Activated CD8-positive, alpha-beta T cell treated with anti-CD3 and anti-CD28 coated beads, Interleukin-2, amount 10 ng/mL, durations not matched to agents 7 days and 5 days (primary cell): Measurements from ENCODE around the gene SGK1. TPM values are rescaled to one million over a fixed set of nuclear protein-coding genes. Genes with fewer than 3 reads are reported as not detected.
A peak's percentile ranks its signal among the peaks of the same experiment; 100 is the strongest.

Source experiments
- ATAC-seq: fragments of 150-1000 bp; cut with Tn5 transposase; one replicate; pipeline ENCODE4 v1.10.0; 2021; ENCODE audit warnings: moderate library complexity
- CTCF ChIA-PET: fragments of 350-600 bp; sonication (Branson Sonifier 250); formaldehyde crosslinking; loops from one replicate; lab custom pipeline; 2021; ENCODE audit warnings: antibody characterized with exemption; lab: Charles Lee
- POLR2A ChIA-PET: fragments of 350-600 bp; sonication (Branson Sonifier 250); formaldehyde crosslinking; loops from one replicate; lab custom pipeline; 2021; ENCODE audit warnings: antibody characterized with exemption; lab: Charles Lee
- DNase-seq: peaks from one replicate; pipeline ENCODE4 v3.0.0-alpha.2; 2020
- H3K27ac Mint-ChIP-seq: one replicate; pipeline ENCODE4 v1.8.0; 2021; ENCODE audit warnings: mild to moderate bottlenecking, mixed read lengths
- H3K27me3 Mint-ChIP-seq: one replicate; pipeline ENCODE4 v1.8.0; 2021; ENCODE audit warnings: low read depth, mixed read lengths
- H3K36me3 Mint-ChIP-seq: one replicate; pipeline ENCODE4 v1.8.0; 2021; ENCODE audit warnings: low read depth, mixed read lengths
- H3K4me1 Mint-ChIP-seq: one replicate; pipeline ENCODE4 v1.8.0; 2021; ENCODE audit warnings: low read depth, mixed read lengths
- H3K4me3 Mint-ChIP-seq: one replicate; pipeline ENCODE4 v1.8.0; 2021; ENCODE audit warnings: mild to moderate bottlenecking, mixed read lengths
- H3K9me3 Mint-ChIP-seq: one replicate; pipeline ENCODE4 v1.8.0; 2022; ENCODE audit warnings: mixed read lengths; ENCODE audit not compliant: insufficient read depth
- total RNA-seq, 2 experiments: library from RNA; stranded (reverse); gene quantifications; one replicate each; pipeline ENCODE4 v1.2.3, GENCODE V29; 2021

SGK1 gene
- total RNA-seq = 10 to 100 TPM; 21.2 to 23.2 TPM

- H3K4me3 Mint-ChIP-seq = peak within 1 kb of the TSS; percentile 74
- H3K9me3 Mint-ChIP-seq = no peaks in the 10 kb centered on the region
- ATAC-seq (peak; percentile 86), DNase-seq (peak; percentile 30)
- H3K27ac Mint-ChIP-seq = no peak within 1 kb of the TSS
- POLR2A ChIA-PET = interaction anchor here (0.6 to 0.8 kb wide), 2 partner anchors 65 to 132 kb away, joined by 3 read pairs; no protein-coding TSS in a partner anchor
- CTCF ChIA-PET = interaction anchor here (0.8 to 2.5 kb wide), 7 partner anchors 9 to 323 kb away, joined by 3 to 6 read pairs (median 5); no protein-coding TSS in a partner anchor
- H3K4me1 Mint-ChIP-seq = peaks cover 27% of the 10 kb centered on the region
- peaks cover 20% of the 10 kb centered on the region for H3K27me3 Mint-ChIP-seq
- H3K36me3 Mint-ChIP-seq = peaks cover 2% of the 10 kb centered on the region
Observed at GRCh38 chr6:134317471-134318131, at the start of gene SGK1. Gene SGK1, minus strand, starts transcription at chr6:134318112. Its CDS starts 652 bp downstream, at chr6:134317460.

DNA sequence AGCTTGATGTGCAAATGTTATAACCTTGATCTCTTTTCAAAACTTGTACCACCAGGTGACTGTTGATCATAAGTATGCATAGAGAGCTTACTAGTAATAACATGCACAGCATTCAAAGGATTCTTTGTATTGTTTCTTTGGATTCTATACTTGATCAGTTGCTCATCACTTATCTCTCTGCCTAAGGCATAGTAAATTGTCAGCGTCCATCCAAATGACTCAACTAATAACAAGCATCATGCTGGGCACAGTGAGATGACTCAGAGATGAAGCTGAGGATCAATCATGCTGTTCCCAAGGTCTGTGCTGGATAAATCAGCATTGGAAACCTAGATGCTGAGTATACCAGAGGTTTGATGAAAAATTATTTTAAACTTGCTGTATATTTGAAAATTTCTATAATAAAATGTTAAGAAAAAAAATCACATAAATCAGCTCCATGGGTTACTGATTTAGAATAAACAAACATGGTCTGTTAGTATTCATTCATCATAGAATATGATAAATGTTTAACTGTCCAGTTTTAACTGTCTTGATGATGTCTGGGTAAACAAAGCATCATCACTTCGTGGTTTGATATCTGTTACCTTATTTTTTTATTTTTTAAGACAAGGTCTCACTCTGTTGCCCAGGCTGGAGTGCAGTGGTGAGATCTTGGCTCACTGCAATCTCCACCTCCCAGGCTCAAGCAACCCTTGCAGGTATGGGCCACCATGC is 45.6 kb upstream of the SGK1 start:
- Mint-ChIP-seq H3K9me3 (peaks cover 5% of the 10 kb centered on the region), H3K4me1 (no peaks in the 10 kb centered on the region), H3K27ac (no peak overlapping the region), H3K4me3 (no peak overlapping the region), H3K27me3 (no peaks in the 10 kb centered on the region), H3K36me3 (no peaks in the 10 kb centered on the region)
- CTCF ChIA-PET = interaction anchor here (0.9 to 1.0 kb wide), 2 partner anchors 9 to 29 kb away, joined by 3 to 4 read pairs; no protein-coding TSS in a partner anchor
- POLR2A ChIA-PET = no interaction called here
- ATAC-seq (no peak), DNase-seq (no peak)

- peaks cover 4% of the 10 kb centered on the region for H3K36me3 Mint-ChIP-seq
- H3K4me1 Mint-ChIP-seq = no peaks in the 10 kb centered on the region
- DNase-seq = no peak
Observed at GRCh38 chr6:134361011-134361410, 43.1 kb upstream of the SGK1 start.

DNA sequence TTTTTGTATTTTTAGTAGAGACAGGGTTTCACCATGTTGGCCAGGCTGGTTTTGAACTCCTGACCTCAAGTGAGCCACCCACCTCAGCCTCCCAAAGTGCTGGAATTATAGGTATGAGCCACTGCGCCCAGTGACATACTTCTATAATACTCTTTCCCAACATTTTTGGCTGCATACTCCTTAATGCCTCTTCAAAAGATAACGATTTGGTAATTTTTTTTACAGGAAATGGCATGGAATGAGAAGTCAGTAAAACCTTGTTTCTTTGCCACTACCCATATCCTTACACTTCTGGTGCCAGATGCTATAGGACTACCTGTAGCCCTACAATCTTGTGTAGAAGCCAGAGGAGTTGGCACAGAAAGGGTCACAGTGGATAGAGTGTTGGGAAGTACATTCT is 41.4 kb upstream of the SGK1 start:
- ATAC-seq (no peak), DNase-seq (no peak)
- ChIA-PET CTCF (no interaction called here), POLR2A (no interaction called here)
- no peak overlapping the region for H3K4me3 Mint-ChIP-seq
- peaks cover 7% of the 10 kb centered on the region for H3K36me3 Mint-ChIP-seq
- H3K4me1 Mint-ChIP-seq = no peaks in the 10 kb centered on the region
- peaks cover 23% of the 10 kb centered on the region for H3K9me3 Mint-ChIP-seq
- no peak overlapping the region for H3K27ac Mint-ChIP-seq
- H3K27me3 Mint-ChIP-seq = no peaks in the 10 kb centered on the region

More at GRCh38 chr6:134361011-134361410, 43.1 kb upstream of the SGK1 start:
- peaks cover 9% of the 10 kb centered on the region for H3K9me3 Mint-ChIP-seq
- no peak overlapping the region for H3K27ac Mint-ChIP-seq
- ATAC-seq = no peak
- ChIA-PET CTCF (no interaction called here), POLR2A (no interaction called here)
- H3K27me3 Mint-ChIP-seq = no peaks in the 10 kb centered on the region
- no peak overlapping the region for H3K4me3 Mint-ChIP-seq

- DNase-seq (no peak), ATAC-seq (no peak)
- H3K4me1 Mint-ChIP-seq = peaks cover 5% of the 10 kb centered on the region
- no peak overlapping the region for H3K27ac Mint-ChIP-seq
- no peaks in the 10 kb centered on the region for H3K27me3 Mint-ChIP-seq
- POLR2A ChIA-PET = no interaction called here
- H3K9me3 Mint-ChIP-seq = peaks cover 23% of the 10 kb centered on the region
- peaks cover 13% of the 10 kb centered on the region for H3K36me3 Mint-ChIP-seq
- no peak overlapping the region for H3K4me3 Mint-ChIP-seq
- CTCF ChIA-PET = interaction anchor here (0.6 kb wide), 1 partner anchor 973 kb away, joined by 3 read pairs; no protein-coding TSS in a partner anchor
Observed at GRCh38 chr6:134358320-134358719, 40.4 kb upstream of the SGK1 start.

DNA sequence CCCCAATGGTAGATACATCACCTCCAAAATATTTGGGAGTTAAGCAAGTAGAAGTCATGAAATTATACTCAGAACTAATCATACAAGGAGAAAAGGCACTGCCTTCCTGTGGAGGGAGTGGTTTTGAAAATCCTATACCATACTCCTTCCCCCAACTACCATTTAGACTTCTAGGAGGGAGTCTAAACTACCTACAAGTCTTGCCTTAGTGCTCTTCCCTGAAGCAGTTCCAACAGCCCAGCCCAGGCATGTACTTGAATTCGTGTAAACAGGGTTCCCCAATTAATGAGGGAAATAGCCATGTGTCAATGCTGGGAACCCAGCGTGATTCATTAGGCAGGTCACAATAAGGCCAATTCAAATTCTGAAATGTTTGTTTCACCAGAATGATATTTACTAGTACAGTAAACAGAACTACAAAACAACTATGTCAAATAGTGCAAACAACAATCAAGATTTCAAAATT is 39.1 kb upstream of the SGK1 start:
- ATAC-seq (no peak), DNase-seq (no peak)
- Mint-ChIP-seq H3K36me3 (peaks cover 13% of the 10 kb centered on the region), H3K9me3 (peaks cover 18% of the 10 kb centered on the region), H3K27me3 (no peaks in the 10 kb centered on the region), H3K4me3 (no peak overlapping the region), H3K4me1 (peaks cover 18% of the 10 kb centered on the region), H3K27ac (no peak overlapping the region)
- POLR2A ChIA-PET = no interaction called here
- CTCF ChIA-PET = no interaction called here

DNA sequence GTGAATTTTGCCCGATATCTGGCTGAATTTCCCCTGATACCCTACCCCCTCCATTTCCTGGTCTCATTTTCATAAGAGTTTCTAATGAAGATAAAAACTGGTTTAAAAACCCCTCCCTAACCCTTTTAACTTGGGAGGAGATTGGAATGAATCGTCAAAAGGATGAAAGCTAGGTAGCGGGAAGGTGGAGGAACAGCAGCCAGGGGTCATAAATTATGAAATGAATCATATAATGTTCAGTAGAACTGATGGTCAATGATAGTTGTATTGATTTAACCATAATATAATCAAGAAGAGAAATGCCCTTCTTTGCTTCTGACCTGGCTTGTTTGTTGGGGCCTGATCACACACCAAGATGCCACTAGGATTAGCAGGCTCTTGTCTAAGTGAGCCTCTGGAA is 38.5 kb upstream of the SGK1 start:
- Mint-ChIP-seq H3K9me3 (peaks cover 18% of the 10 kb centered on the region), H3K27me3 (no peaks in the 10 kb centered on the region), H3K27ac (no peak overlapping the region), H3K36me3 (peaks cover 13% of the 10 kb centered on the region), H3K4me1 (peaks cover 24% of the 10 kb centered on the region), H3K4me3 (no peak overlapping the region)
- DNase-seq = no peak
- ATAC-seq = no peak
- ChIA-PET POLR2A (no interaction called here), CTCF (no interaction called here)

- peaks cover 13% of the 10 kb centered on the region for H3K36me3 Mint-ChIP-seq
- CTCF ChIA-PET = interaction anchor here (0.9 to 2.8 kb wide), 9 partner anchors 13 to 530 kb away, joined by 3 to 15 read pairs (median 4); partner anchors contain the start of gene SGK1
- no peak overlapping the region for H3K4me3 Mint-ChIP-seq
Observed at GRCh38 chr6:134352786-134353480, 35.0 kb upstream of the SGK1 start.

GRCh38 chr6:134351615-134352474 is 33.9 kb upstream of the SGK1 start:
- ChIA-PET CTCF (interaction anchor here (0.9 to 2.8 kb wide), 18 partner anchors 12 to 531 kb away, joined by 3 to 15 read pairs (median 4); partner anchors contain the start of gene SGK1), POLR2A (interaction anchor here (0.8 to 1.0 kb wide), 2 partner anchors 72 to 178 kb away, joined by 3 to 4 read pairs; no protein-coding TSS in a partner anchor)
- Mint-ChIP-seq H3K27me3 (no peaks in the 10 kb centered on the region), H3K27ac (peak overlapping the region; percentile 92), H3K4me1 (peaks cover 29% of the 10 kb centered on the region), H3K9me3 (peaks cover 18% of the 10 kb centered on the region), H3K4me3 (peak overlapping the region; percentile 67), H3K36me3 (peaks cover 12% of the 10 kb centered on the region)
- peak; percentile 79 for ATAC-seq
- peak; percentile 37 for DNase-seq

More at GRCh38 chr6:134352786-134353480, 35.0 kb upstream of the SGK1 start:
- Mint-ChIP-seq H3K27me3 (no peaks in the 10 kb centered on the region), H3K4me1 (peaks cover 27% of the 10 kb centered on the region), H3K27ac (no peak overlapping the region), H3K9me3 (peaks cover 18% of the 10 kb centered on the region)
- ATAC-seq (no peak), DNase-seq (no peak)
- POLR2A ChIA-PET = no interaction called here

GRCh38 chr6:134347885-134348805 is 30.2 kb upstream of the SGK1 start:
- H3K4me3 Mint-ChIP-seq = no peak overlapping the region
- no peak for ATAC-seq
- no peaks in the 10 kb centered on the region for H3K9me3 Mint-ChIP-seq
- no peak for DNase-seq
- H3K36me3 Mint-ChIP-seq = no peaks in the 10 kb centered on the region
- ChIA-PET POLR2A (interaction anchor here (0.6 kb wide), 1 partner anchor 40 kb away, joined by 4 read pairs; no protein-coding TSS in a partner anchor), CTCF (no interaction called here)
- no peaks in the 10 kb centered on the region for H3K27me3 Mint-ChIP-seq
- H3K27ac Mint-ChIP-seq = no peak overlapping the region
- peaks cover 36% of the 10 kb centered on the region for H3K4me1 Mint-ChIP-seq
